Fibroblast of lung (primary cell): ENCODE data around the gene FBXO8. TPM values are rescaled to one million over a fixed set of nuclear protein-coding genes. Genes with fewer than 3 reads are reported as not detected.

Experiments
- DNase-seq, 2 donors: peaks; one replicate each; pipeline versions ENCODE4 v3.0.0 to v3.0.0-alpha.2; 2010; ENCODE audit warnings: low read depth in 2 of 2
- H2AFZ ChIP-seq: 2 replicates; pipeline ENCODE4 v1.5.1; 2012; ENCODE audit warnings: low read length, control low read depth, inconsistent platforms
- H3K27ac ChIP-seq: 2 replicates; pipeline ENCODE4 v1.5.1; 2011; ENCODE audit warnings: low read length, control low read depth; ENCODE audit not compliant: insufficient read depth
- H3K27me3 ChIP-seq: 2 replicates; pipeline ENCODE4 v1.5.1; 2011; ENCODE audit warnings: mild to moderate bottlenecking, low read length; ENCODE audit not compliant: control insufficient read depth, insufficient read depth
- H3K36me3 ChIP-seq: 2 replicates; pipeline ENCODE4 v1.5.1; 2011; ENCODE audit warnings: low read length; ENCODE audit not compliant: control insufficient read depth, insufficient read depth
- H3K4me1 ChIP-seq: 2 replicates; pipeline ENCODE4 v1.5.1; 2011; ENCODE audit warnings: low read length; ENCODE audit not compliant: control insufficient read depth, insufficient read depth; ENCODE audit errors: extremely low read depth
- H3K4me2 ChIP-seq: 2 replicates; pipeline ENCODE4 v1.5.1; 2011; ENCODE audit warnings: low read length, control low read depth; ENCODE audit not compliant: insufficient read depth; ENCODE audit errors: extremely low read depth
- H3K4me3 ChIP-seq, 4 experiments: fragments of 200-600 bp in 1 of 4; sonication (generic) in 1 of 4; replicated peaks in 1 of 4; 2 replicates each; pipeline ENCODE4 v1.5.1; 2011 to 2016; ENCODE audit warnings: low read length in 4 of 4, low read depth in 3 of 4, mild to moderate bottlenecking in 3 of 4, control low read depth in 2 of 4, inconsistent platforms in 1 of 4, mixed read lengths in 1 of 4; ENCODE audit not compliant: insufficient read depth in 1 of 4; ENCODE audit errors: control extremely low read depth in 1 of 4
- H3K79me2 ChIP-seq: 2 replicates; pipeline ENCODE4 v1.5.1; 2012; ENCODE audit warnings: mild to moderate bottlenecking, low read length, inconsistent platforms; ENCODE audit not compliant: control insufficient read depth, insufficient read depth
- H3K9ac ChIP-seq: 2 replicates; pipeline ENCODE4 v1.5.1; 2011; ENCODE audit warnings: mild to moderate bottlenecking, low read length, control low read depth; ENCODE audit not compliant: insufficient read depth
- H3K9me3 ChIP-seq: 2 replicates; pipeline ENCODE4 v1.5.1; 2012; ENCODE audit warnings: low read depth, low read length; ENCODE audit not compliant: control insufficient read depth, insufficient read depth
- H4K20me1 ChIP-seq: 2 replicates; pipeline ENCODE4 v1.5.1; 2011; ENCODE audit warnings: low read length; ENCODE audit not compliant: control insufficient read depth, insufficient read depth; ENCODE audit errors: extremely low read depth
- CTCF ChIP-seq, 2 donors: IDR thresholded peaks in 1 of 2; conservative IDR thresholded peaks in 1 of 2; 1 replicate in 1 of 2; 2 replicates in 1 of 2; pipeline ENCODE4 v1.5.1; 2011 to 2012; ENCODE audit warnings: low read length in 2 of 2, control low read depth in 1 of 2, inconsistent platforms in 1 of 2, low read depth in 1 of 2, mild to moderate bottlenecking in 1 of 2
- EZH2 ChIP-seq: IDR thresholded peaks from 2 replicates; pipeline ENCODE4 v1.5.1; 2012; ENCODE audit warnings: low read length, control low read depth, mild to moderate bottlenecking; ENCODE audit errors: missing control alignments
- polyA plus RNA-seq, 2 donors: library from polyadenylated mRNA; depleted of rRNA in 1 of 2; stranded (reverse) in 1 of 2; unstranded in 1 of 2; fragments of >200 nt; gene quantifications; 2 replicates each; pipeline ENCODE4 v1.2.1, GENCODE V29; 2011 to 2012; ENCODE audit warnings: missing spikeins in 1 of 2
- total RNA-seq: library from RNA; depleted of rRNA; stranded (reverse); fragments of >200 nt; gene quantifications from 2 replicates; pipeline ENCODE4 v1.2.1, GENCODE V29; 2014

FBXO8 gene
- total and polyA plus RNA-seq, 2 donors (not counting 1 experiment from before 2014, with no cell fraction given) = 26.7 to 46.1 TPM

GRCh38 chr4:174198828-174199227, 84.6 kb downstream of the FBXO8 start:
- Histone ChIP-seq H3K79me2 (no peaks in the 10 kb centered on the region), H3K9ac (no peak overlapping the region), H2AFZ (no peak overlapping the region), H3K27ac (no peak overlapping the region), H3K4me2 (no peak overlapping the region), H4K20me1 (no peaks in the 10 kb centered on the region), H3K4me3 (no peak overlapping the region), H3K9me3 (no peaks in the 10 kb centered on the region), H3K36me3 (no peaks in the 10 kb centered on the region), H3K4me1 (no peaks in the 10 kb centered on the region), H3K27me3 (no peaks in the 10 kb centered on the region)
- DNase-seq = peak; percentile 74 to 89
- TF ChIP-seq CTCF (conservative IDR thresholded peaks at IDR 0.05 in 1 of 2, IDR thresholded peaks at IDR 0.05 in 1 of 2; ENCODE audit: low read depth in 1 of 2, low read length in 2 of 2) = no peak
- TF ChIP-seq EZH2 = no peak

GRCh38 chr4:174198396-174198795, 85.1 kb downstream of the FBXO8 start:
- Histone ChIP-seq H4K20me1 (no peaks in the 10 kb centered on the region), H3K27me3 (no peaks in the 10 kb centered on the region), H3K9me3 (no peaks in the 10 kb centered on the region), H3K4me1 (no peaks in the 10 kb centered on the region), H3K27ac (no peak overlapping the region), H3K9ac (no peak overlapping the region), H3K36me3 (no peaks in the 10 kb centered on the region), H2AFZ (no peak overlapping the region), H3K79me2 (no peaks in the 10 kb centered on the region), H3K4me3 (no peak overlapping the region), H3K4me2 (no peak overlapping the region)
- no peak for DNase-seq
- TF ChIP-seq EZH2 (no peak), CTCF (conservative IDR thresholded peaks at IDR 0.05 in 1 of 2, IDR thresholded peaks at IDR 0.05 in 1 of 2; ENCODE audit: low read depth in 1 of 2, low read length in 2 of 2) (no peak)

GRCh38 chr4:174193438-174194374, 89.8 kb downstream of the FBXO8 start:
- Histone ChIP-seq H3K9ac (no peak overlapping the region), H3K36me3 (no peaks in the 10 kb centered on the region), H3K4me2 (no peak overlapping the region), H3K4me1 (no peaks in the 10 kb centered on the region), H3K9me3 (no peaks in the 10 kb centered on the region), H3K4me3 (no peak overlapping the region), H3K27ac (no peak overlapping the region), H3K79me2 (no peaks in the 10 kb centered on the region), H3K27me3 (no peaks in the 10 kb centered on the region), H2AFZ (no peak overlapping the region), H4K20me1 (no peaks in the 10 kb centered on the region)
- TF ChIP-seq EZH2 = no peak
- TF ChIP-seq CTCF (conservative IDR thresholded peaks at IDR 0.05 in 1 of 2, IDR thresholded peaks at IDR 0.05 in 1 of 2; ENCODE audit: low read depth in 1 of 2, low read length in 2 of 2) = no peak
- DNase-seq = no peak
